GM19395 (cell line): ENCODE results near the gene MRPS16.
"Not testable (repeated sequence)": the region's sequence is repeated elsewhere in the genome, so short reads cannot be mapped to it uniquely, and the experiment has no call there.

Experiments used
- ATAC-seq: cut with Tn5 transposase; IDR thresholded peaks from one replicate; pipeline ENCODE4 v1.9.1; 2021; ENCODE audit warnings: mild to moderate bottlenecking, moderate library complexity; ENCODE audit not compliant: unreplicated experiment

The MRPS16 gene

GRCh38 chr10:73252445-73253224 lies at the start of gene MRPS16:
MRPS16 (minus strand) TSS chr10:73252644; CDS start chr10:73252482, 162 bp downstream.
- ATAC-seq: peak; percentile 77

GRCh38 chr10:73296946-73297345 lies 44.5 kb upstream of the MRPS16 start:
- ATAC-seq: no peak

DNA sequence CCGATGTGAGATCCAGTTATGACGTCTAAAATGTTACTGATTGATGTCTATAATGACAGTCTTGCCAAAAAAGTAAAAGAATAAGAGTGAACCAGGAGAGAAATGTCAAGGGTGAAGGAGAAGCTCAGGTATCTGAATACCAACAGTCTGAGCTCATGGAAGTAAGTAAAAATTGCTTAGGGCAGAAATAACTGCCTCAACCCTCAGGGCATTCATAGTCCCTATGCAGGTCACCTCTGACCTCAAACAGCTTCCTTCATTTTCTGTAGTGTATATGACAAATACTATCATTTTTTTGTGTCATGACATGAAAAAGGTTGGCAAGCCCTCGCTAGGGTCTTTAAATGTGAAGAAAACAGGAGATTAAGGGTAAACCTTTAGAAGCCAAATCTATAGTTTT lies 41.0 kb upstream of the MRPS16 start:
- no peak for ATAC-seq

DNA sequence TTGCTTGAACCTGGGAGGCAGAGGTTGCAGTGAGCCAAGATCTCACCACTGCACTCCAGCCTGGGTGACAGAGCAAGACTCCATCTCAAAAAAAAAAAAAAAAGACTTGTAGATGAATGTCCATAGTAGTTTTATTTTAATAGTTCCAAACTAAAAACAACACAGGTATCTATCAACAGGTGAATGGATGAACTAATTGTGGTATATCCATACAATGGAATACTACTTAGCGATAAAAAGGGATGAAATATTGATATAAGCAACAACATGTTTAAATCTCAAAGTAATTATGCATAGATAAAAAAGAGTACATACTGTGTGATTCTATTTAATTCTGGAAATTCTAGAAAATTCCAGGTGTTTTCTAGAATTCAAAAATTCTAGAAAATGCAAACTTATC lies 37.5 kb upstream of the MRPS16 start:
- no peak for ATAC-seq

DNA sequence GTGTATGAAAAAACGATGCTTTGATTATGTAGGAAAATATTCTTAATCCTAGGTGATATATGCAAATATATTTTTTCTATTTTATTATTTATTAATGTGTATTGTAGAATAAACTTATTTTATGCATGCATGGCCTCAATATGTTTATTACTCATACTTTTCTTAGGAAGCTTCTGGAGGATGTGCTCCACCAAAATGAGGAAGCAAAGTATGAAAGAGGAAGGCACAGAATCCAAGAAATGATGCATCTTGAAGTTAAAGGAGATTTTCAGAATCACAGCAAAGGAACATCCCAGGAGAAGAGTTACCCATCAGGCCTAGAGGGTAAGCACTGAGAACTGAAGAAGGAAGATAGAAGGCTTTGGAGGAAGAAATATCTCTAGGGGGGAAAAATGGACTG lies 35.0 kb upstream of the MRPS16 start:
- ATAC-seq: no peak

DNA sequence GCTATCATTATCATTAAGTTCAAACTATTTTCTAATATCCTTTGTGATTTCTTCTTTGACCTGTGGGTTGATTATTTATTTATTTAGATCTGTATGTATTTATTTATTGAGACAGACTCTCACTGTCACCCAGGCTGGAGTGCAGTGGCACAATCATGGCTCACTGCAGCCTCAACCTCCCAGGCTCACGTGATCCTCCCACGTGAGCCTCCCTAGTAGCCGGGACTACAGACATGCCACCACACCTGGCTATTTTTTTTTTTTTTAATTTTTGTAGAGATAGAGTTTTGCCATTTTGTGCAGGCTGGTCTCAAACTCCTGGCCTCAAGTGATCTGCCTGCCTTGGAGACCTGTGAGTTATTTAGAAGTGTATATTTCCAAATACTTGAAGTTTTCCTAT lies 28.7 kb upstream of the MRPS16 start:
- no peak for ATAC-seq

DNA sequence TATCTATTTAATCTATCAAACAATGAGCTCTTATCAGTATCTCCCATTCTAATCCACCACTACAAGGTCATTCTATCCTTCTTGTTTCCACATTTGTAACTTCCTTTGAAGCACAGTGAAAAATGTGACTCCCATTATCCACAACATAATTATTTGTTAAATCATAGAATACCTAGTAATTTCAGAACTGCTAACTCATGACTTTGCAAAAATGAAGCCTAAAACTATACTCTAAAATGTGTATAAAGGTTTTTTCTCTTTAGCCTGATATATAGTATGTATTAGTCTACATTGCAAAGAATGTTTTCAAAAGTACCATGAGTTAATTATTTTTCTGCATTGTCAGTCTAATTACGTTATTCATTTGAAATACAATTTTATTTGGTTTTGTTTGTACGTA lies 12.0 kb upstream of the MRPS16 start:
- no peak for ATAC-seq

- ATAC-seq: no peak
These were observed 11.4 kb upstream of the MRPS16 start for GRCh38 chr10:73263693-73264347.

DNA sequence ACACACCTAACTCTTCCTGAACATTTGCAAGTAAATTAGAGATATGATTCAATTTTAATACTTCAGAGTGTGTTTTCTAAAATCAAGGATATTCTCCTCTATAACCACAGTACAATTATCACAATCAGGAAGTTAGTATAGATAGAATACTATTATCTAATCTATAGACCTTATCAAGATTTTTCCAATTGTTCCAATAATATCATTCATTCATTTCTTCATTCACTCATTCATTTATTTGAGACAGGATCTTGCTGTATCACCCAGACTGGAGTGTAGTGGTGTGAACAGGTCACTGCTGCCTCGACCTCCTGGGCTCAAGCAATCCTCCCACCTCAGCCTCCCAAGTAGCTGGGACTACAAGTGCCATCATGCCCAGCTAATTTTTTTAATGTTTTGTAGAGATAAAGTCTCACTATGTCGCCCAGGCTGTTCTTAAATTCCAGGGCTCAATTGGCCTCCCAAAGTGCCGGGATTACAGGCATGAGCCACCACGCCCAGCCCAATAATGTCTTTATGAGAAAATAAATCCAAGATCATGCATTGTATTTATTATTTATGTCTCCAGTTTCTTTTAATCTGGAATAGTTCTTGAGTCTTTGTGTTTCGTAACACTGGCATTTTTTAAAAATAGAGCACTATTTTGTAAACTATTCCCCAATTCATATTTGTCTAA lies 10.6 kb upstream of the MRPS16 start:
- ATAC-seq: no peak

- ATAC-seq: no peak
These were observed 9.8 kb upstream of the MRPS16 start for GRCh38 chr10:73262105-73262730.

- ATAC-seq: no peak
These were observed 9.0 kb upstream of the MRPS16 start for GRCh38 chr10:73261362-73261995.

- ATAC-seq: not testable (repeated sequence)
These were observed 6.2 kb upstream of the MRPS16 start for GRCh38 chr10:73258612-73259011.

- peak; percentile 24 for ATAC-seq
These were observed 746 bp upstream of the MRPS16 start for GRCh38 chr10:73253225-73253555.

- ATAC-seq: no peak
These were observed 580 bp downstream of the MRPS16 start for GRCh38 chr10:73251683-73252444.

DNA sequence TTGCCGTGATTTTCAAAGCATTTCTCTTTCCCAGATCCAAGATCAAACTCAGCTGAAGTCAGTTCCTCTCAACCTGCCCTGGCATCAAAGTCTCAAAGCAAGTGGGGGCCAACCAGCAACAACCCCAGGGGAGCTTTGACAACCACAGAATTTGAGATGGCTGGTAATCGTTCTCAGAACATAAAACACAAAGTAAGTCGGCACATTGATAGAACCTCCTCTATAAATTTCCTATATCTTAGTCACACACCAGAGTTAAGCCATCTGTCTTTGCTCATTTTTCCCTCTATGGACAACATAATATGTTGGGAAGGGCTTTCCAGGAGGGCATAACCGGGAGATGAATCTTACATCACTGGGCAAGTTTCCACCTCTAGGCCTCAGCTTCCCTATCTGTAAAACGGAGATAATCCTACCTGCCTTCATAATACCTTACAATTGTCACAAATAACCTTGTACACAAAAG lies 4.2 kb downstream of the MRPS16 start:
- ATAC-seq: no peak

DNA sequence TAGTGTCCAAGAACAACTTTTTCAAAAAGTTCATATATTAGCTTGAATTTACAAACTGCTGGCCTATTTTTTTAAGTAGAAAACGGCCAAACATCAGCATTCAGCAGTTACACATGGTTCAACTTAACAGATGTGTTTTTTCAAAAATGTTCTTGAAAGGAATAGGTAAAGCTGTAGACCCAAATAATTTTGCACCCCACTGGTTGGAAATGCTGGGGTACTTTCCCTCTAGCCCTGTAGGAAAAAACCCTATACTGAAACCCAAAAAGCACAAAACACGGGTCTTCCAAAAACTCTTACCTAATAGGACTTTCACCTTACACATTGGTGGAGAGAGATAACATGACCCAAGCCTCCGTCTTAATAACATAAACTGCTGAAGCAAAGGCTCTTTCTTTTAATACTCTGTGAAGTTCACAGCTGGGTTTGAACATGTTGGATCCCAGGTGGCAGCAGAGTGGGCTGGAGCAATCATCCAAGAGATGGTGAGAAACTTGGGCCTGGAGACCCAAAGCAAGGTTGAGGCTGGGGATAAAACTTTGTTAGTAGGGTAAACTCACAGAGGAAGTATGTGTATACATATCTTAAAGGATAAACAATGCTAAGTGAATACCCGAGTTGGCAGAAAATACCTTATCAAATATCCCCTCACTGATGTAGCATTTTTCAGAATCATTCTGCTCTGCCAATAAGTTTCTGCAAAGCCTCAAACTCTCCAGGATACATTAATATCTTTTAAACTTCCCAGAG lies 4.8 kb downstream of the MRPS16 start:
- no peak for ATAC-seq

DNA sequence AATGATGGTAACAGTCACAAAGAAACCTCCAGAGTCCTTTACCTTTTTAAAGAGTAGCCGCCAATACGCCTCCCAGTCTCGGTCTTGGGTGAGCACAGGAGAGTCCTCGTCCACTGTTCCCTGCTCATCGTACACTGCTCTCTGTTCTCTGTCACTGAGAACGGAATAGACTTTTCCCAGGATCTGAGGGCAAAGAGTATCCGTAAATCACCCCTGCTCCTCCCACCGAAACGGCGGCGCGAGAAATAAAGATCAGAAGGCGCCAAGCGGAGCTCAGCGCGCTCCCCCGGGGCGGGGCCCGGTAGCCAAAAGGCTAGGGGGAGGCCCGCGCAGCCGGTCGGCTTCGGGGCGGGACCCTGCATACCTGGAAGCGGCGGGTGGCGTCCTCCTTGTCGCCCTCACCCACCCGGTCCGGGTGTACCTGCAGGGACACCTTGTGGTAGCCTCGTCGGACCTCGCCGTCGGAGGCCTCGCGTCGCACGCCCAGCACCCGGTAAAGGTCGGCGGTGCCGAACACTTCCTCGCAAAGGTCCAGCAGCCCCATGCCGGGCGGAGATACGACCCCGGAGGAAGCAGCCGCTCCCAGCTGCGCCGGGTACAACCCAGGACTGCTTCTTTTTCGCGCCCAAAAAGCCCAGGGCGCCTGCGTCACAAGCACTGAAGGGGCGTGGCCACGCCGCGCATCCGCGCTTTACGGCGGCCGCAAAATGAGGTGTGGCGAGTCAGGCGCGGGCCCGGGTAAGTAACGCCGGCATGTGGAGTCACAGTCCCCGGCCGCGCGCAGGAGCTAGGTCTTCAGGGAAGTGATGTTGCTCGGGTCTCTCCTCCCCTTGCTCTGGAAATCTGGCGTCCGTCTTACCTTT lies 5.6 kb downstream of the MRPS16 start, which contains the start of gene DNAJC9:
Gene DNAJC9 (minus strand): TSS at position 610 of the 863 bp plus-strand sequence. CDS start 66 bp downstream, at position 544.
- ATAC-seq: peak; percentile 85

DNA sequence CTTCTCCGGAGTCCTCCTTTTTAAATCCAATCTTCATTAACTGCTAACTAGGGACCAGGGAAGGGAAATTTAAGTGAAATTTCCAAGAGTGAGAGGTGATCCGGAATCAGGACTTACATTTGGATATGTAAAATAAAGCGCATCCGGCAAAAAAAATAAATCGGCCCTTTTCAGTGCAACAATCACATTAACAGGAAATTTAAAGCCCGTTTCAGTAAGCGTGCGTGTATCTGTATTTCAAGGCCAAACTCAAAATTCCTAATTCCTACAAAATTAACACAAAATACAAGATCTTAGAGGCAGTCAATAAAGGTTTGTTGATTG lies 6.2 kb downstream of the MRPS16 start:
- no peak for ATAC-seq
